ENCODE data around the gene CFAP69.
"Not testable (repeated sequence)": the region's sequence is repeated elsewhere in the genome, so short reads cannot be mapped to it uniquely, and the experiment has no call there.

Gene CFAP69

DNA sequence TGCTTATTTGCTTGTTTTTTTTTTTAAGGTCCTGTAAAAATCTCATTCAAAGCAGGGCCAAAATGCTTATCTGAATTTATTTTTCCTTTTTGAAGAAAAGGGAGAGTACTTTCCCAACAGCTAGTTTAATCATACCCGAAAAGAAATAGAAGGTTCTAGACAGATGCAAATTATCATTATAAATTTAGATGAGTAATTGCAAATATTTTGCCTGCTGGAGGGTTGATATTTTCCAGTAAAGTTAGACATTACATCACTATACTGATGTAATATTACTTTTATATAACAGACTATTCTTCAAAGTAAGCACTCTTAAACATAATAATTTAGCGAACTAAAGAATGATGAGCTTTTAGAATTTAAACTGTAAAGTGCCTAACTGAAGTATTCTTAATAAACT lies 14.1 kb upstream of the CFAP69 start:
- DNase-seq (ENCODE audit: insufficient read length, low spot score) (no peak), FAIRE-seq (no peak)

DNA sequence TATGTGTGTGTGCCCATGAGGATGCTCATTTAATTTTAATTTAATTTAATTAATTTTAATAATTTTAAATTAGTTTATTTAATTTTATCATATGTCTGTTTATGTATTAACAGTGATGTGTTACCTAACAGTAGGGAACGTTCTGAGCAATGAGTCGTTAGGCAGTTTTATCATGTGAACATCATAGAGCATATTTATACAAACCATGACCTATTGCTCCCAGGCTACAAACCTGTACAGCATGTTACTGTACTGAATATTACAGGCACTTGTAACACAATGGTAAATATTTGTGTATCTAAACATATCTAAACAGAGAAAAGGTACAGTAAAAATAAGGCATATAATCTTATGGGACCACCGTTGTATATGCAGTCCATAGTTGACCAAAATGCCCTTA lies 13.7 kb upstream of the CFAP69 start:
- no peak for DNase-seq (ENCODE audit: insufficient read length, low spot score)
- FAIRE-seq, result no peak

DNA sequence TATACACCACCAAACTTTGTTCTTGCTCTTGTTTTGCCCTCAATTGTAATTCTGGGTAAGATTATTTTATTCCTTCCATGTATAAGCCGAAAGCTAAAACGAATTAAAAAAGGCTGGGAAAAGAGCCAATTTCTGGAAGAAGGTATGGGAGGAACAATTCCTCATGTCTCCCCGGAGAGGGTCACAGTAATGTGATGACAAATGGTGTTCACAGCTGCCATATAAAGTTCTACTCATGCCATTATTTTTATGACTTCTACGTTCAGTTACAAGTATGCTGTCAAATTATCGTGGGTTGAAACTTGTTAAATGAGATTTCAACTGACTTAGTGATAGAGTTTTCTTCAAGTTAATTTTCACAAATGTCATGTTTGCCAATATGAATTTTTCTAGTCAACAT lies 12.5 kb upstream of the CFAP69 start:
- DNase-seq (ENCODE audit: insufficient read length, low spot score), result no peak
- FAIRE-seq, result no peak

DNA sequence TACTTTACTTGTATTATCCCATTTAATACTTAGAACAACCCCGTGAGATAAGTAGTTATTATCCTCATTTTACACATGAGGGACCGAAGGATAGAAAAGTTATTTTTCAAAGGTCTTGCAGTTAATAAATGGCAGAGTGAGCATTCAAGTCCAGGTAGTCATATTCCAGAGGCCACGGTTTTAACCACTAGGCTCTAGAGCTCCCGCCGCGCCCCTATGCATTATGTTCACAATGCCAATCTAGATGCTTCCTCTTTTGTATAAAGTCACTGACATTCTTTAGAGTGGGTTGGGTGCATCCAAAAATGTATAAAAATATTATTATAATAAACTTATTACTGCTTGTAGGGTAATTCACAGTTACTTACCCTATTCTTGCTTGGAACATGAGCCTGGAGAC lies 11.4 kb upstream of the CFAP69 start:
- no peak for DNase-seq (ENCODE audit: insufficient read length, low spot score)
- FAIRE-seq, result no peak

DNA sequence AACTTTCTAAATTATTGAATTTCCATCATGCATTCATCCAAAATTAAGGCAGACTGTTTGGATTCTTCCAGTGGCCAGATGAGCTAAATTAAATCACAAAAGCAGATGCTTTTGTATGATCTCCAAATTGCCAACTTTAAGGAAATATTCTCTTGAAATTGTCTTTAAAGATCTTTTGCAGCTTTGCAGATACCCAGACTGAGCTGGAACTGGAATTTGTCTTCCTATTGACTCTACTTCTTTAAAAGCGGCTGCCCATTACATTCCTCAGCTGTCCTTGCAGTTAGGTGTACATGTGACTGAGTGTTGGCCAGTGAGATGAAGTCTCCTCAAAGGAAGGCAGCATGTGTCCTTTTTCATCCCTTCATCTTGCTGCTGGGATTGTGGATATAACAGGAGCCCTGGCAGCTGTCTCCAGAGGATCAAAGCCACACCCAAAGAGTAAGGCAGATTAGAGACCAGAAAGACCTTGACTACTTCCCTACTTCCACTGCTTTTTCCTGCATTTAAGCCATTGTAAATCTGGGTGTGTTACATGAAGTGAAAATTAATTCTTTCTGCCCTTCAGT lies 8.2 kb upstream of the CFAP69 start:
- no peak for FAIRE-seq
- no peak for DNase-seq (ENCODE audit: insufficient read length, low spot score)

DNA sequence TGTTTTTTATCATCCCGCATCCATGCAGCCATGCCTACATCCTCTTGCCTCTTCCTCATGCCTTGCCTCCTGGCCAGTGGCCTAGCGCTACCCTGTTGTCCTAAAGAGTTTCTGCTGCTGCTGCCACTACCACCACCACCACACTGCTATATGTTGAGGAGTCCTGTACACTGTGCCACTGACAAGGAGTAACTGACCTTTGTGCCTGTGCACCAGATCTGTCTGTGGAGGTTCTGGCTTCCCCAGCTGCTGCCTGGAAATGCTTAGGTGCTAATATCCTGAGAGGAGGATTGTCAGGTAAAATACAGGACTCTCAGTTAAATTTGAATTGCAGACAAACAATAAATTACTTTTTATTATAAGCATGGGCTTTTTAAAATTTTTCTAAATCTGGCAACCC lies 7.0 kb upstream of the CFAP69 start:
- FAIRE-seq (peak; percentile 68), DNase-seq (ENCODE audit: insufficient read length, low spot score) (no peak)

DNA sequence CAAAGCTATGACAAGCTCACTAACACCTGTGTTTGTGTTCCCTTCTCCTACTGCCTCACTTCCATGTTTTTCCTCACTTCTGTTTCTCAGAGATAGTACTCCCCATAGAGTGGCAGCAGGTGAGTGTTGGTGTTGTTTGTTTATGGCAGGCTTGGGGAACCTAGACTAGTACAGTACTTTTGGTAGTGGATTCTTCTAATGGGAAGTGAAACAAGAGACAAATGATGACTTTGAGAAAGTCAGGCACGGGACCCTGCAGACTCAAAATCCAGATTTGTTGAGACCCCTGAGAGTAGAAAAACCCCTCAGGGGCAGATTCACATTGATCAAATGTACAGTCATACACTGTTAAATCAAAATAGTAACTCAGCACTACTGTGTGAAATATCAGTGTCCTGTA lies 6.4 kb upstream of the CFAP69 start:
- DNase-seq (ENCODE audit: insufficient read length, low spot score) (no peak), FAIRE-seq (peak; percentile 66)

DNA sequence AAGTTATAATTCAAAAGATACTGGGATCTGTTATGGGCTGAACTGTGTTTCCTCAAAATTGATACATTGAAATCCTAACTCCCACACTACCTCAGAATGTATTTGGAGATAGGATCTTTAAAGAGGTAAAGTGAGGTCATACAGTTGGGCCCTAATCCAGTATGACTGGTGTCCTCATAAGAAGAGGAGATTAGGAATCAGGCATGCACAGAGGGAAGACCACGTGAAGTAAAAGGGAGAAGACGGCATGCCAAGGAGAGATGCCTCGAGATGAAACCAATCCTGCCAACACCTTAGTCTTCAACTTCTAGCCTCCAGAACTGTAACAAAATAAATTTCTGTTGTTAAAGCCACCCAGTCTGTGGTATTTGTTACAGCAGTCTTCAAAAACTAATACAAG lies 5.9 kb upstream of the CFAP69 start:
- DNase-seq (ENCODE audit: insufficient read length, low spot score) (no peak), FAIRE-seq (peak; percentile 64)

DNA sequence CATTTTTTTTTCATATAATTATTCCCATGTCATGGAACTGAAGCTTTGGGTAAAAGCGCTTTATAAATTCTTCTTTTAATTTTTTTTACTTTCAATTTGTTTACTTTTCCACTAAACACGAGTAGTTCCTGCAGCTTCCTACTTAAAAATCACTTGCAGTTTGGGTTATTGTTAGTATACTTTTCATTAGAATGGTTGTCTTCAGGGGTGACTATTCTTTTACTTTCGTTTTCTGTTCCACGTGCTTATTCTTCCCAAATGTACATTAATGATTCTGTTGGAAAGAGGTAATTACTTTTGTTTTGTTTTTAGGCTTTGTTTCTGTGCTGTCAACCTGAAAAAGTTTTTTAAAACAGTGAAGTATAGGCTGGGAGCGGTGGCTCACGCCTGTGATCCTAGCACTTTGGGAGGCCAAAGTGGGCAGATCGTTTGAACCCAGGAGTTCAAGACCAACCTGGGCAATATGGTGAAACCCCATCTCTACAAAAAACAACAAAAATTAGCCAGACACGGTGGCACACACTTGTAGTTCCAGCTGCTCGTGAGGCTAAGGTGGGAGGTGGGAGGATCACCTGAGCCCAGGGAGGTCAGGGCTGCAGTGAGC lies 5.2 kb upstream of the CFAP69 start:
- DNase-seq (ENCODE audit: insufficient read length, low spot score) (no peak), FAIRE-seq (peak; percentile 81)

DNA sequence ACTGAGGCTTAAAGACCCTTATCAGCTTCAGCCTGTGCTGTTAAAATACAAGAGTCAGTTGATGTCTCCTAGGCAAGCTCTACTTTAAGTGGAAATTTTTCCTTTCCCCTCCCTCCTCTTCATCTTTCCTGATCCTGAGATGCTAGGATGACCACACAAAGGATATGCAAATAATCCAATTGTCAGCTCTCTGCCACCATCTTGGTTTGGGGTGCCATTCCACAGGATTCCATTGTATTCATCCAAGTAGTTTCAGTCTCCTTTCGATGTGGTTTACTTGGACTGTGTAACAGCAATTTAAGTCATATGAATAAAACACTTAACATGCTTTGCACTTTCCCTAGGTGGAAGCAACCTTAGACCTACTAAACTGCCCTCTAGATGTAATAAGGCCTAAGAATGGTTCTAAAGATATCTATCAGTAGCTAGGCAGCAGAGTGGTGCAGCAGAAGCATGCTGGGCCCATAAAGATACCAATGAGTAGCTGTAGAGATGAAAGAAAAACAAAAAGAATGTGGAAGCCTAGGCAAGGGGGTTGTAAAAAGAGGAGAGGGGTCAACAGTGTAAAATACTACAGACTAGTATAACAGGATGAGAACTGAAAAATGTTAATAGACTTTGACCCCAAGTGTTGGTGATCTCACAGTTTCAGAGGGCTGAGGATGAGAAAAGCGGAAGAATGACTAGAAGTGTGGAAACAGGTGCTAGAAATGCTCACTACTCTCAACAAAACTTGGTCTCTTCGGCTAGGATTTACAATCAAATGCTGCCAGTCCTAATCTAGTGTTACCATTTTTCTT lies 2.4 kb upstream of the CFAP69 start:
- FAIRE-seq, result peak; percentile 87
- DNase-seq (ENCODE audit: insufficient read length, low spot score), result no peak

DNA sequence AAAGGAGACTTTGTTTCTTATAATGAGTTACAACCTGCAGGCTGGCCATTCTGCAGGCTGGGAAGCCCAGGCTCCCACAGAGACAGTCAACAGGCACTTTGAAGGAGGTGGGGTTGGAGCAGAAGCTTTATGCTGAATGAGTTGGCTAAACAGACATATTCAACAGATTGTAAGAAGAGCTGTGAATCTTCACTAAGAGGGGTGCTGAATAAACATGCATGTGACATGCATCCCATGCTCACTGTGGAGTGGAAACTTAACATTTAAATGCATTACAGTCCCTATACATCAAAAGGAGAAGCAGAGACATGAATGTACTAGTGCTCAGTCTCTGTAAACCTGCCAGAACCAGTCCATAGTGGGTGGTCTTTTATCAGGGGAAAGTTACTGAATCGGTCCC lies 1.4 kb upstream of the CFAP69 start:
- DNase-seq (ENCODE audit: insufficient read length, low spot score), result no peak
- peak; percentile 75 for FAIRE-seq

DNA sequence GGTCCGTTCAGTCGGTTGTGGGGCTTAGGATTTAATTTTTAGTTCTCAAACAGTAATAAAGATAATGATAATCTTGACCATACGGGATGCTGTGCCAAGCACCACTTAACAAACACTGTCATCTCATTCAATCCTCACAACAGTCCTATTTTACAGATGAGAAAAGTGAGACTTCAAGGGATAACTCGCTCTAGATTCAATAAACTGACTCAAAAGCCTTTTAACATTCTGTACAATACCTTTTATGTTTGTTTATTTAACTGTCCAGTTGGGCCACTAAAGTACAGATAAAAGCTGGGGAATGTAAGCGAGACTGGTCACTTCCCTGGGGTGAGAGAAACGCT lies 437 bp upstream of the CFAP69 start:
- DNase-seq (ENCODE audit: insufficient read length, low spot score), result no peak
- FAIRE-seq, result no peak

DNA sequence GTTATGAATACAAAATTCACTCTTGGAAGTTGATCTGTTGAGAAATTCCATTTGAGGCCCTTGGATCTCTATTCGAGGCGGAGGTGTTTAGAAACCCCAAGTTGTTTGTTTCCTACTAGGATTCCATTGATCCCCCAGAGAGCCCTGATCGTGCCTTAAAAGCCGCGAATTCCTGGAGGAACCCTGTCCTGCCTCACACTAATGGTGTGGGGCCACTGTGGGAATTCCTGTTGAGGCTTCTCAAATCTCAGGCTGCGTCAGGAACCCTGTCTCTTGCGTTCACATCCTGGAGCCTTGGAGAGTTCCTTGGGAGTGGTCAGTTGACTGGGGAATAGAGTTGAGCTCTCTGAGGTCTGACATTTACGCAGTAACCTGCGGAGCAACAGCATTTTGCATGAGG lies 1.2 kb downstream of the CFAP69 start:
- FAIRE-seq, result no peak

DNA sequence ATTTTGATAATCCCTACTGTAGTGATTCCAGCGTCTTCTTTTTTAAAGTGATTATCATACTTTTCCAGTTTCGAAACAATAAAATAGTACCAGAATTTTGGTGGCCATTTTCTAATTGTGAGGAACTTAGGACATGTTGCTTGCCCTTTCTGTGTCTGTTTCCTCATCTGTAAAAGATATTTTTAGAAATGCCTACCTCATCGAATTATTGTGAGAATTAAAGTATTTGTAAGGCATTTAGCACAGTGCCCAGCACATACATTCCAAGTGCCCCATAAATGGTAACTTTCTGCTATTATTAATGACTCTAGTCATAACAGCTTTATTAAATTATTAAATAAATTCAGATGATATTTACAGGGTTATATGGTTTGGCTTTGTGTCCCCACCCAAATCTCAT lies 3.7 kb downstream of the CFAP69 start:
- FAIRE-seq (no peak), DNase-seq (ENCODE audit: insufficient read length, low spot score) (no peak)

More for the DNA sequence above, 1.2 kb downstream of the CFAP69 start:
- DNase-seq (ENCODE audit: insufficient read length, low spot score), result no peak

DNA sequence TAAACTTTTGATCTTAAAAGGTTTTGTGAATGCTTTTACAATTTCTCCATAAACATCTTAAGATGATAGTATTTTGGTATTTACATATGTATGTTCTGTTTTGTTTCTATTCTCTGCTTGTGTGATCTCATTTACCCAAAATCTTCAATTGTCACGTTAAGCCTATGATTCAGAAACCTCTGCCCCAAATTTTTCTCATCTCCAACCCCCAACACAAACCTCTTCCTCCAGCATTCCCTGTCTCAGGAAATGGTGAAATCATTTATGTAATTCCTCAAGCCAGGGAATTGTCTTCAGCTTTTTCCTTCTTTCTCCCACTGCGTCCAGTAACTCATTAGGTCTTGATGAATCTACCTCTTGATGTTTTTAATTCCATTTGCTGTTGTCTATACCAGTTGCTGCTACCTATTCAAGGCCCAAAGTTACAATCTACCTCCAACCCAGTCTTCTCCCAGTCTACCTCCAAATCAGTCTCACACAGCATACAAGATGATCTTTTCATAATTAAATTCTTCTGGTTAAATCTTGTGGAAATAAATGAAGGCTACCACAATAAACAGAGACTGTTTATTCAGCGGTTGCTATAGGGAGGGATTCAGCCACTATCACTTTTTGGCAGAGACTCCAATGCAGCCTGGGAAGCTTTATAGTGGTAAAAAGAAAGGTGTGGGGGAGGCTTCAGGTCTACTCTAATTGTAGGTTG lies 5.8 kb downstream of the CFAP69 start:
- FAIRE-seq (no peak), DNase-seq (ENCODE audit: insufficient read length, low spot score) (no peak)

DNA sequence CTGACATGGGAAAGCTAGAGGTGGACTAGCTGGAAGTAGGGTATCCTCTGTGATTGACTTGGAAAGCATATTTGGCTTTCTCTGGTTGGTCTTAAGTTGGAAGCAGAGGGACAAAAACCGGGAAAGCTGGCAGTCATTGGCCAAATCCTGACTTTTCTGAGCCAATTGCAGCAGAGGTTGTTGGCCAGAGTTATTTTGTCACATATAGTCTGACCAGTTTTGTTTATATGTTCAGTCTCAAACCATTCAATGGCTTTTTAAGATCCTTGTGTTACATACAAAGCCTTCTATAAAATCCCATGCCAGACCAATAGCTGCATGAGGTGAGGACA lies 6.3 kb downstream of the CFAP69 start:
- DNase-seq (ENCODE audit: insufficient read length, low spot score) (no peak), FAIRE-seq (no peak)

DNA sequence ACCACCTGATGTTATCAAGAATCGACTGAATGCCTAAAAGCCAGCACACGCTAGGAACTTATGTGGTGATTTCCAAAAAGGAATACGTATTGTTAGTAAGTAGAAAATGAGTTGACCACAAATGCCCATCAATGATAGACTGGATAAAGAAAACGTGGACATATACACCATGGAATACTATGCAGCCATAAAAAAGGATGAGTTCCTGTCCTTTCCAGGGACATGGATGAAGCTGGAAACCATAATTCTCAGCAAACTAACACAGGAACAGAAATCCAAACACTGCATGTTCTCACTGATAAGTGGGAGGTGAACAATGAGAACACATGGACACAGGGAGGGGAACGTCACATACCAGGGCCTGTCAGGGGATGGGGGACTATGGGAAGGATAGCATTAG lies 11.0 kb downstream of the CFAP69 start:
- DNase-seq (ENCODE audit: insufficient read length, low spot score), result not testable (repeated sequence)

DNA sequence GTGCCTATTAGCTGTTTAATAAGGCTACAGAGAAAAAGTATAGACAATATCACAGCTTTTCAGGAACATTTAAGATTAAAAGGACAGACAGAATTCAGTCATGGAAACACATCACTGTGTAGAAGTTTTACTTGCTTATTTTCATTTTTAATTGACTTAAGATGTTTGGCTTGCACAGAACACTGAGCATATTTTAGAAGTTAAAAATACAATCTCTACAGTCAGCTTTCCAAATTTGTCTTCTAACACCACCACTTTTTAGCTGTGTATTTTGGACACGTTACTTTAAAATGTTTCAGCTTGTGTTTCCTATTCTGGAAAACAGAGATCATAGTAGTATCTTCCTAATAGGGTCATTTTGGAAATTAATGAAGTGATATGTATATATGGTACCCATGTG lies 11.8 kb downstream of the CFAP69 start:
- no peak for FAIRE-seq
- no peak for DNase-seq (ENCODE audit: insufficient read length, low spot score)

More for the DNA sequence above, 11.0 kb downstream of the CFAP69 start:
- not testable (repeated sequence) for FAIRE-seq

DNA sequence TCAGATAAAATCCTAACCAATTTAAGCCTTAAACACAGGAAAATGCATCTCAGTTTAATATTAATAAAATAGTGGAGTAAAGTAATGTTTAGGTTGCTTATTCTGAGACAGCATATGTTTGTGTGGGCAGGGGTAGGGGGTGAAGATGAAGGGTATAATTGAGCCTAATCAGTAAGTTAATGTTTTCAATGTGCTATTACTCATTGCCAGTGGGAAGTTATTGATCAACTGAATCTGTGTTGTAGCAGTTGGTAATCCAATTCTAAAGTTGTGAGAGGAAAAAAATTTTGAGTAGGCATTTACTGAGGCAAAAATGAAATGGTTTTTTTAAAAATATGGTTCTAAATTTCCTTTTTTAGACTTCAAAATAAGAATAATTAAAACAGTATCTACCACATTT lies 16.5 kb downstream of the CFAP69 start:
- FAIRE-seq (no peak), DNase-seq (ENCODE audit: insufficient read length, low spot score) (no peak)

DNA sequence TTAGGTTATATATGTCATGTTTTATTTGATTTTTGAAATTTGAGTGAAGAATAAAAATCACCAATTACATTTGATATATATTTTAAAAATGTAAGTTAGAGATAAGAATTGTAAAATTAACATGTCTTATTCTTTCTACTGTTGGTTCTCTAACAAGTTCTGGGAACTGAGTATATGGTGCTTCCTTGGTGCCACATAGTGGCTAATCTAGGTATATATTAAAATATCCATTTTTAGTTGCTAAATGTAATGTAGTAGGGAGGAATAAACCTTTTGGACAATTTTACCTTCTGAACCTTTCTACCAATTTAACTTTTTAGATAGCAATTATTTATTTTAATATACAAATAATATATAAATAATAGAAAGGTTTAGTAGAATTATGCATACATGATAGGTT lies 17.5 kb downstream of the CFAP69 start:
- FAIRE-seq, result no peak
- DNase-seq (ENCODE audit: insufficient read length, low spot score), result peak; percentile 17

DNA sequence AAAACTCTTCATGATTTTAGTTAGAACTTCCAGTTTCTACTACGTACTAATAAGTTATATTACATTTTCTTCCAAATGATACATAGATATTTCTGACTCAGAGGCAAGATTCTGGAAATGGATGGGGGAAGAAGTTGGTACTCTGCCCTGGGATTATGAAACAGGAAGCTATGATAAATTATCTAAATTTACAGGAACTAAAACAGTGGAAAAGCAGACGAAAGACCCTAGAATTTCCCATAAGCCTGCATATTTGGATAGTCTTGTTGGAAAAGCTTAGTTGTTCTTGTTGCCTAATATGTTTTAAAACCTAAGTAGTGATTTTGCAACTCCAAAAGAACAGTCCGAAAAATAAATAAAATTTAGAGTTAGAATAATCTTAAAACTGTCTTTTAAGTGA lies 21.8 kb downstream of the CFAP69 start:
- FAIRE-seq (no peak), DNase-seq (ENCODE audit: insufficient read length, low spot score) (no peak)

All from GM19239 (cell line).